Germinal center (tissue), 1 donor: ENCODE measurements around the gene ENG.
A peak's percentile ranks its signal among the peaks of the same experiment; 100 is the strongest.
"Not testable (repeated sequence)": the region's sequence is repeated elsewhere in the genome, so short reads cannot be mapped to it uniquely, and the experiment has no call there.

Experiments used
- DNase-seq: peaks from one replicate; pipeline ENCODE4 v3.0.0; 2012; ENCODE audit warnings: mixed read lengths, low spot score

ENG gene

DNA sequence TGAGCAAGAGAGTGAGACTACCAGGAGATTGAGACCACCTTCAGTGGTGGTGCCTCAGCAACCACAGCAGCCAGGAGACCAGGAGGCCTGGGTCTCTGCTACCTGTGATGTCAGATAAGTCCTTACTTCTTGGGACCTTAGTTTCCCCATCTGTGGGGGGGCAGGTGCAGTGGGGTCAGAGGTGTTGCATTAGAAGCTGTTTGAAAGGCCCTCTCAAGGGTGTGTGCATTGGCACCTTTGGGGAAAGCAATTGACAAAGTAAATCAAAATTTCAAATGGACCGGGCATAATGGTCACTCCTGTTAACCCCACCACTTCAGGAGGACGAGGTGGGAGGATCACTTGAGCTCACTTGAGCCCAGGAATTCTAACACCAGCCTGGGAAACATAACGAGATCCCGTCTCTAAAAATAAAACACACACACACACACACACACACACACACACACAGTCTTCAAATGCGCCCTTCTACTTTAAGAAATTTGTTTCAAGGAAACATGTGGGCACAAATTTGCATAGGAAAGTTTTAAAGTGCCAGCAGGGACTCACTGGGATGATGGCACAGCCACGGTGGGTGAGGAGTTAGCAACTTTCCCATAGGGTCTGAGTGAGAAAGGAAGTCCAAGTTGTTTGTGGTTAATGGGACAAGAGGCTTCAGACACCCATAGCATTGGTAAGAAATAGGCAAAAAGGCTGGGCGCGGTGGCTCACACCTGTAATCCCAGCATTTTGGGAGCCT, 24.4 kb upstream of the ENG start:
- DNase-seq, result no peak

DNA sequence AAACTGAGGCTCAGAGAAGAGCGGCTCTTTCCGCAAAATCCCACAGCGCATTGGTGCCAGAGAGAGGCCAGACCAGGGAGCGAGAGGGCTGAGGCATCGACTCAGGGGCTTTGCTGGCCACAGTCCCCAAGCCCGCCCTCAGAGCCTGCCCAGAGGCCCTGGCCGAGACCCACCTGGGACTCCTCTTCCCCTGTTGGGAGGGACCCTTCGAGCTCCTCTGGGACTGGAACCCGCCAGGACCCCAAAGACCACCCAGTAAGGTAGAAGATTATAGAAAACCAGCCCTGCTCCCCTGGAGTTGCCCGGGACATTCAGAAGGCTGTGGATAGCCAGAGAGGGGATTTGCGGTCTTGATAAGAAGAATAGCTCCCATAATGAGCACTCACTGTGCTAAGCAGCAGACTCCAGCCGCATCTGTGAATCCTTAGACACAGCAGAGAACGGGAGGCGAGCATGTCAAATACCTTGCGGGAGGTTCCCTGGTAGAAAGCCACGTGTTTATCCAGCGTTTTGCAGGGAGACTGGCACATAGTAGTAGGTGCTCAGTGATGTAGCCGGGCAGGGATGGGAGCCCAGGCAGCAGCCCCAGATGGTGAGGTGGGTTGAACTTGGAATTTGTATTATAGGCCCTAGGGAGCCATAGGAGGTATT, 23.7 kb upstream of the ENG start:
- DNase-seq, result no peak

DNA sequence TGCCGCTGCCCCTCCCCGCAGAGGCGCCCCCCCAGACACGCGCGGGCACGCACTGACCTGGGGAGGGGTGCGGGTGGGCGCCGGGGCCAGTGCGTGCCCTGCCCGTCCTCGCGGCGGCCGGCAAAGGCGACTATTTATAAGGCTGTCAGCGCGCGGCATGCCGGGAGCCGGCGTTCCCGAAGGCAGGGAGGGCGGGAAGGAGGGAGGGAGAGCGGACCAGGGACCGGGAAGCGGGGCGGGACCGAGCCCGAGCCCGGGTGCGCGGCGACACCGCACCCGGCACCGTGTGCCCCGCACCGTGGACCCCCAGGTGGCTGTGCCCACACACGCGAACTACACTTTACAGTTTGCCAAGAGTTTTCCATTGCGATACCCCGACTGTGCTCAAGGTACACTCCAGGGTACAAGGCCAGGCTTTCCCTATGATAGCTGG, 23.1 kb upstream of the ENG start, which contains the start of gene AK1:
Gene AK1 (minus strand): TSS at position 110 of the 433 bp plus-strand sequence. CDS start 3,058 bp downstream, outside the sequence.
- no peak for DNase-seq

DNA sequence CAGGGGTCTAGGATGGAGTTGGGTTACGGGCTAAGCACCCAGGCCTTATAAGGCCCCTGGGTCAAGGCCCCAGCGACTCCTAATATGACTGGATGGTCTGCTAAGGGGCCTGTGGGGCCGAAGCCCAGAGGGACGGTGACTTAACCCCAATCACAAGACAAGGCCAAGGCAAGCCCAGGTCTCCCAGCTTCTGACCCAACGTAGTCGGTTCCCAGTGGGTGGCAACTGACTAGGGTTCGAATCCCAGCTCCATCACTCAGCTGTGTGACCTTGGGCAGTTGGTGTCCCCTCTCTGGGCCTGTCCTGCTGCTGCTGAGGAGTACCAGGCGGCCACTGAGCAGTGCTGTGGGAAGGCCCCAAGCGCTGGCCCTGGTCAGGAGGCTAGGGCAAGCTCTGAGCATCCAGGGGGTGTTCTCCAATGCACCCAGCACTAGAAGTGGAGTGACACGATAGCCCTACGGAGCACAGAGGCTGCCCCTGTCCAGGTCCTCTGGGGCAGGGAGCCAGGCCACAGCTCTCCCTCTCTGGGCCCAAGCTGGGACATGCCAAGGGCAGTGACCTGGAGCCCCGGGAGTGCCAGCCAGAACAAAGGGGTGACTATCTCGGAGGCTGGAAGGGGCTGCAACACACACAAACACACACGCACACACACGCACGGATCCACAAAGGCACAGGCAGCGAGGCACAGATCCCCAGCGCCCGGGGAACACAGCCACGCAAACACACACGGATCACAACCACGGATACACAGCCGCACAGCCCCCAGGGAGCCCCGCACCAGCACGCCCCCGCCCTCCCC, 22.5 kb upstream of the ENG start:
- no peak for DNase-seq

DNA sequence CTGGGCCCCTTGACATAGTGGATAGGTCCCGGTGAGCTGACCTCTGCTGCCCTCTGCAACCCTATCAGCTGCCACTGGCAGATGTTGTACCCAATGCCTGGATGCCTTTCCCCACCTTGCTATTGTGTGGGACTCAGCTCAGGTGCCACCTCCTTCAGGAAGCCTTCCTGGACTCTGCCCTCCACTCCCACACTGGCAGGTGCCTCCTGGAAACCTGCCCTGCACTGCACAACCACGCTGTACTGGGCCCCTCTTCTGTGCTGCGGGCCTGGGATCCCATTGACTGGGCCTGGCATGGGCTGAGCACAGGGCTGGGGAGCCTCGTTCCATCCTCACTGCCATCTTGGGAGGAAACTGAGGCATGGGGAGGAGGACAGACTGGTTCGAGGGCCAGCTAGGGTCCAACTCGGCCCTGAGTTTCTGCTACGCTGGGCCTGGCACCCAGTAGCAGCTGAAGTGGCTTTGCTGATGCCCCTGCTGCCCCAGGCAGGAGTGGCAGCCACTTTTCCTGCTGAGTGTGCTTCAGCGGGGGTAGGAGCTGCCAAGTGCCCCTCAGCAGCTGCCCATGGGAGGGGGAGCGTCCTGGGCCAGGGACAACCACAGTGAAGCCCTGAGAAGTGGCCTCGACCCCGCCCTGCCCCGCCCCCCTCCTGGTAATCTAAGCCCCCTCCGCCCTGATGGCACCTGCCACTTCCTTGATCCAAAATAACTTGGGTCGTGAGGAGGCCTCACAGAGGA, 21.7 kb upstream of the ENG start:
- DNase-seq, result no peak

DNA sequence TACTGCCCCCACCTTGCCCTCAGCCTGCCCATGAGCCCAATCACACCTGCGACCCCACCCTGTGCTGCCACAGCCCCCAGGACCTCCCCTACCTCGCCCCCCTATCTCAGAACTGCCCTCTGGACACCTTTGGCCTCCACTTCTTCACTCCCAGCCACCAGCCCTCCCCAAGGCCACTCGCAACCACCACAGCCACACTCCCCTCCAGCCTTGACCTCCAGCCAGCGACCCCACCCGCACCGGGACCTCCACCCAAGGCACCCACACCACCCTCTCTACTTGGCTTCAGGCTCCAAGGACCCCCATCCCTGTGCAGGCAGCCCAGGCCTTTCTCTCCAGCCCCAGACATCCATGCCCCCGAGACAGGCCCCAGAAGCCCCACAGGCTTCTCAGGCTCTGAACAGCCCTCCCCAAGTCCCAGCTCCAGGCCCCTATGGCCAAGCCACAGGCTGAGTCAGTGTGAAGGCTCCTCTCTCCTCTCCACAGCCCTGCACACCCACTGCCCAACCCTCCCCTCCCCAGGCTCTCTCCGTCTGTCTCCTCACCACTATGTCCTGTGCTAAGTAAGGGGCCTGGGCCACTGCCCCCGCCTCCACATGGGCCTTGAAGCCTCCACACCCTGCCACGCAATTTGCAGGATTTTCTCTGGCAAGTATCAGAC, 21.0 kb upstream of the ENG start:
- no peak for DNase-seq

DNA sequence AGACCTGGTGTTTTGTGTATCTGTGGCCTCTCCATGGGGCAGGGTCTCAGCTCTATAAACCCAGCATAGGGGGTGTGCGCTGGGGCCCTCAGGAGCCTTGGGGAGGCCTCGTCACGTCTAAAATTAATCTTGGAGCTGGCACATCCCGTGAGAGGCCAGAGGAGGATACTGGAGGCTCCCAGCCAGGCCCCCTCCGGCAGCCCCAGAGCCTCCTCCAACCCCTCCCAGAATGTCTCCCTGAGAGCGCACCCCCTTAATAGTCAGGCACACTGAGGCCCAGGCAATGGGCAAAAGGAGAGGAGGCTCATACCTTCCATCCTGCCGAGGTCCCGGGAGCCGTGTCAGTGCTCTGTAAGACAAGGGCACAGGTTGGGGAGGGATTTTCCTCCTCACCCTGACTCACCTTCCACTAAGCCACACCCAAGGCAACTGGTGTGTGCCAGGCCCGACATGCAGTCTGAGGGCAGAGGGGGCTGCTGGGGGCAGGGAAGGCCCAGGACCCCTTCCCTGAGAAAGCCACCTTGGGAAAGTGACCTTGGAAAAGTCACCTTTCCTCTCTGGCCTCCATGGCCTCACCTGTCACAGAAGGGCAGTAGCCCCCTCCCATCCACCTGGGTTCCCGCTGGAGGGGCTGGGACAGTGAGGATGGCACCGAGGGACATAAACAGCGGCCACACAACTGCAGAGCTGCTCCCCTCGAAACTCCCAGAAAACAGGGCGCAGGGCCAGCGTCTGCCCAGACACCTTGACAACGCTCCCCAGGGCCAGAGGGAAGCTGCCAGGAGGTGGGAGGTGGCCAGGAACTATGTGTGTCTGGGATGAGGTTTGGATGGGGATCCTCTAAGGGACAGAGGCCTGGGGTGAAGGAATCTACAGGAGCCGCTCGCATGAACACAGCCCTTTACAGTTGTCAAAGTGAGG, 20.1 kb upstream of the ENG start:
- DNase-seq, result no peak

DNA sequence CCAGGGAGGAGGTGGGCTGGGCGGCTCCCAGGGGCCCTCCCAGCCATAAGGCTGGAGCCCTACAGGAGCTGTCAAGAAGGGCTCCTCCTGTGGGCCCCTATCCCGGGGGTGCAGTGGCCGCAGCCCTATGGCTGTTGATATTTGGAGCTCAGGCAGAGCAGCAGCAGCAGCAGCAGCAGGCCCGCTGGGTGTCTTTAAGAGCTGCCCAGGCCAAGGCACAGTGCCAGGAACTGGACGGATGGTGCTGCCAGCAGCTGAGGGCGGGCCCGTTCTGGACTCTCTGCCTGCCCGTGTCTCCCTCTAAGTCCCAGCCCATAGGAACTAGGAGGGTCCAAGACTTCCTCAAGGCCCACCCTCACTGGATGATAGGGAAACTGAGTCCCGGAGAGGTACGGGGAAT, 19.4 kb upstream of the ENG start:
- no peak for DNase-seq

DNA sequence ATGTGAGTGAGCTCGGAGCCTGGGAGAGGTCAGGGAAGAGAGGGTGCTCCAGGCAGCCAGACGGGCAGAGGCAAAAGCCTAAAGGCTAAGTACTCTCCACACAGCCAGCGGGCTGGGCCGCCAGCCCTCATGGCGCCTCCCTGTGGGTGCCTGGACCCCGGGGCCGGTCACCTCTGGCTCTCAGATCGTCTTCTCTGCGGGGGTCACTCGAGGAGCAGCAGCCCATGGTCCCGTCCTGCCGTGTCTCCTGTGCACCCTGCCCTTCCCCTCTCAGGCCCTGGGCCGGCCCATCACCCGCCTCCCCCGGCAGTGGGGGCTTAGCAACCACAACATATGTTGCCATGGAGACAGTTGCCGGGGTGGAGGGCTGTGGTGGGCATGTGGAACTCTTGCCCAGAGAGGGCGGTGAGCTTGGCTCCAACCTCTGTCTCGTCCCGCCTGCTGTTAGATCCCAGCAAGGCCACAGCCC, 18.8 kb upstream of the ENG start:
- DNase-seq, result no peak

DNA sequence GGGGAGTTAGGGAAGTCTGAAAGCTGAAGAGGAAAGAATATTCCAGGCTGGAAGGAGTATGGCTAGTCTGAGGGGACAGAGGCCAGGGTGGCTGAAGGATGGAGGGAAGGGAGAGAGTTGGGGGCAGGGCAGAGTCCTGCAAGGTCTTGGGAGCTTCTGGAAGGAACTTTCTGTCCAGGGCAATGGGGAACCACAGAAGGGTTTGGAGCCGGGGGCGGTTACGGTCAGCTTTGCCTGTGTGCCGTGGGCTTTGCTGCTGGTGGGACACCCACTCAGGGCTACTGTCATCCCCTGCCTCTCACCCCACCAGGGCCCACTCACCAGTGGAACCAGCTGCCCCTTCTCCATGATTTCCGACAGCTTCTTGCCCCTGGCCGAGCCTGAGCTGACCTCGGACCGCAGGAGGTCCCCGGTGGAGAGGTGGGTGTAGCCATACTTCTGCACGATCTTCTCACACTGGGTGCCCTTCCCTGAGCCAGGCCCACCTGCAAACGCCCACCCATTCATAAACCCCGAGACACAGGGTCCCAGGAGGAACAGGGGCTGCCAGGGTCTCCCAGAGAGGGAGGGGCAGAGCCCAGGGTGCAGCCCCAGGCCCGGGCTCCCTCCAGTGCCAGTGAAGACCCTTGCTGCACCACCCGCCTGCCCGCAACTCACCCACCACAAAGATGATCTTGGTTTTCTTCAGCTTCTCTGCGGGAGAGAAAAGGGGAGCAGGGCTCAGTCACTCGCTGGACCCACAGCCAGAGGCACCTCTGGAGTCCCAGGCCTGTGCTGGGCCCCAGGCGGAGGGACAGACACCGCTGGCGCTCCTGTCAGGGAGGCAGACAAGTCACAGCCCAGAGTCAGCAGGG, 18.1 kb upstream of the ENG start:
- DNase-seq, result no peak

DNA sequence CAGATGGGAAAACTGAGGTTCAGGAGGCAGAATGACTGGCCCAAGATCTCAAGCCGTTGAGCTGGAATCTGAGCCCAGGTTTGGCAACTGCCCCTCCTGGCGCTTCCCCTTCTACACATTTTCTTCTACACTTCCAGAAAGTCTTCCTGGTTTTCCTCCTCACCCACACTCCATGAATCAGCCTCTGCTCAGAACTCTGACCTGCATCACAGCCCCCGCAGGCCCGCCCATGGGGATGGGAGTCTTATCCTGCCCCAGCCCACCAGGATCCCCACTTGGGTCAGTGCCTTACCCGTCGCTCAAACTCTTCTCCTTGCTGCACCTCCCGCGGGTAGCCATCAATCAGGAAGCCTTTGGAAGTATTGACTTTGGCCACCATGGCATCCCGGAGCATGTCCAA, 17.1 kb upstream of the ENG start:
- DNase-seq, result no peak

DNA sequence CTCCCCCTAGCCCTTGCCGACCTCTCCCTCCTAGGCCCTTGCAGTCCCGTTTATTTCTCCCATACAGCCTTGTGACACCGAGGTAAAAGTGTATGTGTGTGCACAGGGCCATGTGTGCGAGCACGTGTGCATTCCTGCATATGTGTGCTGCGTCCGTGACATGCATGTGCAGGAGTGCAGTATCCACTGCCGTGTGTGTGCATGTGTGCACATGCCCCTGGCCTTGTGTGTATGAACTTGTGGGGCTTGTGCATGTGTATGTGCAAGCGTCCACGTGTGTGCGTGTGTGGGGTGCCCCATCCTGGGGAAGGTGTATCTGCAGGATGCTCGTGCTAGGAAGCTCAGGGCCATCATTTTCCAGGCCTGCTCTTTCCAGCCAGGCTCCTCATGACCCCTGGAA, 16.4 kb upstream of the ENG start:
- DNase-seq, result no peak

DNA sequence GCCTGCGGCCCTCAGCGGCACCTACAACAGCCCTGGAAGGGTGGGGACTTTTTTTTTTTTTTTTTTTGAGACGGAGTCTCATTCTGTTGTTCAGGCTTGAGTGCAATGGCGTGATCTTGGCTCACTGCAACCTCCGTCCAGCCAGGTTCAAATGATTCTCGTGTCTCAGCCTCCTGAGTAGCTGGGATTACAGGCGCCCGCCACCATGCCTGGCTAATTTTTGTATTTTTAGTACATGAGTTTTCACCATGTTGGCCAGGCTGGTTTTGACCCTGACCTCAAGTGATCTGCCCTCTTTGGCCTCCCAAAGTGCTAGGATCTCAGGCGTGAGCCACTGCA, 15.7 kb upstream of the ENG start:
- DNase-seq, result not testable (repeated sequence)

DNA sequence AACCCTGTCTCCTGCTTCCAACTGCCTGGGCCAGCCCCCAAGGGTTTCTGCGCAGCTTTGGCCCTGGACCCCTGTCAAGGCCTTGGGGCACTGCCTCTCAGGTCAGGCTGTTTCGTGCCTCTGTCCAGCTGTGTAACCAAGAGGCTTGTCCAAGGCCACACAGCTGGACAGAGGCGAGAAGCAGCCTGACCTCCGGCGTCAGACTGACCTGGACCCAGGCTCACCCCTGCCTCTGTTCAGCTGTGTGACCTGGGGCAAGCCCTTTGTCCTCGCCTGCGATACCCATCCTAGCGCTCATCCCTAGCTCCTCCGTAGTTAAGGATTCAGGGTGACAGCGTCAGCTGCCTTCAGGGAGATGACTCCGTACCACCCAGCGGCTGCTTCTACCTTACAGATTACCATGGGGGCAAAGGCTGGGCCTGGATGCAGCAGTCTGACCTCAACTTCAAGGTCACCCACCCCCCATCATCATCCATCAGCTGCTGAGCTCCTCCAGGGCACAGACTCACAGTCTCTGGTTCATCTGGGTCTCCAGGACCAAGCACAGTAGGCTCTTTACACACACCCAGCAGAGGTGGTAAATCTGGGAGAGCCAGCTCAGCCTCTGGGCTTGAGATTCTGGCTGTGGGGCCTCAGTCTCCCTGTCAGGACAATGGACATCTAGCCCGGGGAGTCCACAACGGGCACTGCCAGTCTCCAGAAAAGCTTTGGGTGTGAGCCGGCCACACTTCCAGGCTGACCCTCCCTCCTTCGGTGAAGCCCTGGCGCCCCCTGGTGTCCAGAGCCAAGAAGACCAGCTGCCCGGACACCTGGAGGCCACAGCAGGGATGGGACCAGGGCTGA, 15.1 kb upstream of the ENG start:
- peak; percentile 90 for DNase-seq

DNA sequence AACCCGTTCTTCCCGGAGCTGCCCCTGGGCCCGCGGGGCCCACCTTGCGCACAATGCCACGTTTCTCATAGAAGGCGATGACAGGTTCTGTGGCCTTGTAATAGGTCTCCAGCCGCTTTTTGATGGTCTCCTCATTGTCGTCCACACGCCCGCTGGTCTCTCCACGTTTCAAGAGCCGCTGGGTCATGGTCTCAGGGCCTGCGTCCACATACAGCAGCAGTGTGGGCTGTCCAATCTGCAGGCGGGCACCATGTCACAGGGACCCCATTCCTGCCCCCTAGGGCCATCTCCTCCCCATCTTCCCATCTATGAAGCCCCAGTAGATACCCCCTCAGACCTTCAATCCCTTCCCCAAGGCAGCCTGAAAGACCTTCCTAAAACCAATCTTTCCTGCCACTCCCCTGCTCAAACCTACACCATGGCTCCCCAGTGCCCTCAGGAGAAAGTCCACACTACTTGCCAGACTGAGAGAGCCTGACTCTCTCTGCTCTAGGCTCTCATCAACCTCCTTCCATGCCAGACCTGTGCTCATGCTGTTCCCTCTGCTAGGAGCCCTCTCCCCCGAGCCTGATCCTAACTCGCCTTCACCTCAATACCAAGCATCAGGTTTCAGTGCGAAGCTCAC, 13.9 kb upstream of the ENG start:
- DNase-seq, result no peak

DNA sequence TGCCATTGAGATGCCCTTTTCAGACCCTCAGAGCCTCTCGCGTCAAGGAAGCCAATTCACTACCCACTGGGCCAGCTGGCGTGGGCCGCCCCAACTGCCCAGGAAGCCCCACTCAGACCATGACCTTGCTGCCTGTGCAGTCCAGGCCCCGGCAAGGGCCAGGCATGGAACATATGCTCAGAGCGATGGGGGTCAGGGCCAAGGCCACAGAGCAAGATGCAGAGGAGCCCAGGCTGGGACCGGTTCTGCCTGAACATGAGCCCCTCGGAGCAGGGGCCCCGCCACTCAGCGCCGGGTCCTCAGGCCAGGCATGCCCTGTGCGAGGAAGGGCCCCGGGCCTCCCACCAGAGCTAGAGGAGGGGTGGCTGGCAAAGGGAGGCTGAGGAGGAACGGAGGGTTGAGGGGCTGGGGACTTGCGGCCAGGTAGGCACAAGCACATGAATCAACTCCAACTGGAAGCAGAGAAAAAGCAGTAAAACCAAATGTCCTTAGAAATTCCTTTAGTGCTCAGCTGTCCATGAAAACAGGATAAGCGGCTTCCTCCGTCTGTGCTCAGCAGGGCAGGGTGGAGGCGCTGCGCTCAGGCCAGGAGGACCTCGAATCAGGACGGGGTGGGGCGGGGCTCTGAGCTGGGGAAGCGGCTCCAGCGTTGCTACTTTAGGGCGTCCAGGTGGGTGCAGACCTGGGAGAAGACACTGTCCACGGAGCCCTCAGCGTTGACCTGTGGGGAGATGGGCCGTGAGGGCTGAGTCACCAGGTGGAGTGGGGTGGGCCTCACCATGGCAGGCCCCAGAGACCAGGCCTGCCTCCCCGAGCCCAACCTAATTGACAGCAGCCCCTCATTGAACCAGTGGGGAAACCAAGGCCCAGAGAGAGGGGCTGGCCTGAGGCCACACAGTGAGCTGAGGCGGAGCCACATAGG, 13.2 kb upstream of the ENG start:
- no peak for DNase-seq

DNA sequence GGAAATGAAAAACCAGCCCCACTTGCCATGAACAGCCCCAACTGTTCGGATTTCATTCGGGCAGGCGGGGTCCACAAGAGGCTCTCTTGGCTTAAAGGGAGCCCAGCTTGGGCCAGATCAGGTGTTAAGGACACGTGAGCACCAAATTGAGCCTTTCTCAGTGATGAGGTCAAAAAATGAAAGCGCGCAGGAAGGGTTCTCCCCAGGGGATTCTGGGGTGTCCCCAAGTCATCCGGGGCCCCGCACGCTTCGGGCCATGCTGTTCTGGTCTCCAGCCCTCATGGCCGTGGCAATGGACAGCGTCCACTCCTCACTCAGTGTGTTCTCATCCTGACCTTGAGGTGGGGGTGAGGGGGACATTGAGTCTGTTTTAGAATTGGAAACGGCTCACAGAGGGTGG, 12.1 kb upstream of the ENG start:
- peak; percentile 48 for DNase-seq
